HG03342 (cell line): ENCODE data around the gene KAZN.

Experiments
- ATAC-seq: cut with Tn5 transposase; IDR thresholded peaks from one replicate; pipeline ENCODE4 v1.9.1; 2021; ENCODE audit warnings: mild to moderate bottlenecking, moderate library complexity; ENCODE audit not compliant: unreplicated experiment

Gene KAZN

GRCh38 chr1:14585728-14586127 lies 12.8 kb upstream of the KAZN start:
- no peak for ATAC-seq

DNA sequence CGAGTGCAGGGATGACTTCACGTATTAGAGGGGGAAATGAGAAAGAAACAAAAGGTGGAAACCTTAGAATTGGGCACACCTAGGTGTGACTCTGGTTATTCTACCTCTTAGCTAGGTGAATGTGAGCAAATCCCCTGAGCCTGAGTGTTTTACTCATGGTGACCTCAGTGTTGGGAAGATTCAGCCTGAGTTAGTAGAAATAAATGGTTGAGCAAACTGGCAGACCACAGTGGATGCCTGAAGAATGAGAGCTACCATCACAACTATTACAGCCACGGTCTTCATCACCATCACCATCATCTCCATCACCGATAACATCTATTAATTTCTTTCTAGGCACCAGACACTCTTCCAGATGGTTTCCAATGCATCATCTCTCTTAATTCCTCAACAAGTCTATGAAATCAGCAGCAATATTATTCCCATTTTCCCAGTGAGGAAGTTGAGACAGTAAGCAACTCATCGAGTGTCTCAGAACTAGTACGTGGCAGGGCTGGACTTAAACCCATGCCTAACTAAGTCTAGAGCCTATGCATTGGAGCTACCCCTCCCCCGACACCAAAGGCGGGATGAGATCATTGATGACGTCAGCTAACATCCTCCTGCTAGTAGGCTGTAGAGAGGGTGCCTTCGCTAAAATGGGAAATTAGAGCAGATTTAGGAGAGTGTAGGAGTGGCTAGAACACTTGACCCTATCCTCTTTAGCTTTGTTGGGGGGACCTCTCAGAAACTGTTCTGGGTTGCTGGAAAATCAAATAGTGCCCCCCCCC lies 7.9 kb upstream of the KAZN start:
- no peak for ATAC-seq

DNA sequence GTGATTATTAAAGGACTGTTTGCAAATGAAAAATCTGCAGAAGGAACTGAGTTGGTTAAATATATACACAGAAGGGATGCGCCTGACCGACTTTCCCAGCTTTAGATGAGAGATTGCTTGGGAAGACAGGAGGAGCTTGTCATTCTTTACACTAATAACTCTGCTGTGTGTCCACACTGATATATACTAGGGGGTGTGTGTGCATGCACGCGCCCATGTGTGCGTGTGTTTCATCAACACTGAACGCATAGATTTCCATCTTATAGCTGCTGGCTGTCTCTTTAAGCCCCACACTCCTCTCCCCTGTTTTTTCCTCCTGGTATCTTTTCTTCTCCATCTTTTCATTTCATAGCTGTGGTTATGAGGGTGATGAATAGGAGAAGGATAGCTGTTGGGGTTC lies 6.9 kb upstream of the KAZN start:
- no peak for ATAC-seq

GRCh38 chr1:14592004-14592631 lies 6.4 kb upstream of the KAZN start:
- ATAC-seq: no peak

- no peak for ATAC-seq
Measured at GRCh38 chr1:14593302-14593701, 5.2 kb upstream of the KAZN start.

GRCh38 chr1:14594045-14594444 lies 4.4 kb upstream of the KAZN start:
- ATAC-seq: no peak

- ATAC-seq: no peak
Measured at GRCh38 chr1:14596591-14596990, 1.9 kb upstream of the KAZN start.

GRCh38 chr1:14597343-14598006 lies 1.0 kb upstream of the KAZN start:
- no peak for ATAC-seq

GRCh38 chr1:14598007-14598497 lies 433 bp upstream of the KAZN start:
- no peak for ATAC-seq

DNA sequence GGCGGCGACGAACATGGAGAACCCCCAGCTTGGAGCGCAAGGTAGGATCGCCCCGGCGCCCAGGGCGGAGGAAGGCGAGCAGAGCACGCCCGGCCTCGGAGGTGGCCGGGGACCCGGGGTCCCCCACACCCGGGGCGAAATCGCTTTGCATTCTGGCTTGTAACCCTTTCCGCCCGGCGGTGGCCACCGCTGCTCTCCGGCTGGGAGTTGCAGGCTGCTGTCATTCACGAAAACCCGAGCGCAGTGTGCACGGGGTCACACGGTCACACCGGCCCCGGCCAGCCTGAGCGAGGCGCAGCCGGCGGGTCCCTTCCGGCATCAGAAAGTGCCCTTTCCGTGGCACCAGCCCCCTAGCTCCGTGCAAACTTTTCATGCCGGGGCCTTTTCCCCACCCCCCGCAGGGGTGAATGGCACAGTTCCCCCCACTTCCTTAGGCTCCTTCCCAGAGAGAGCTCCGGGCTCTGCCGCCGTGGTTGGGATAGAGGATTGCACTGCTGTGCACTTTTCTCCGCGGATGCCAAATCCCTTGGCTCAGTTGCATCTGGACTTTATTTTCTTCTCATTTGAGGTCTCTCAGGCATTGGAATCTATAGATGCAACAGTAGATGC lies 802 bp downstream of the KAZN start:
- ATAC-seq: no peak

DNA sequence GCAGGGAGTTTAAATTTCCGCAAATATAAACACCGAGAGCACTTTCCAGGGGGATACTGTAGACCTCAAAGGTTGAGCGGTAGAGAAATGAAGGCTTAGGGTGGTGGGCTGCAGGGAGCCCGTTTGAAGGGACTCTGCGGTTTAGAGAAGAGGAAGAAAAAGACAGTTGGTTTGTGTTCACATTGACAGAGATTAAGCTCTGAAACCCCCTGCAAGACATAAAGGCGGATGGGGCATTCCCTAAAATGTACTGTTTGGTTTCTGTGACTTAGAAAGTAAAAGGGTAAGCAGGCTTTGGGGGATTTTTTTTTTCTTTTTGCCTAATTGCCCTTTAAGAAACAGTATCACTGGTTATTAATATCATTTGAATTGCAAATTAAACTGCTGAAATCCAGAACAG lies 1.3 kb downstream of the KAZN start:
- ATAC-seq: no peak

- ATAC-seq: no peak
Measured at GRCh38 chr1:14600405-14601112, 2.1 kb downstream of the KAZN start.

DNA sequence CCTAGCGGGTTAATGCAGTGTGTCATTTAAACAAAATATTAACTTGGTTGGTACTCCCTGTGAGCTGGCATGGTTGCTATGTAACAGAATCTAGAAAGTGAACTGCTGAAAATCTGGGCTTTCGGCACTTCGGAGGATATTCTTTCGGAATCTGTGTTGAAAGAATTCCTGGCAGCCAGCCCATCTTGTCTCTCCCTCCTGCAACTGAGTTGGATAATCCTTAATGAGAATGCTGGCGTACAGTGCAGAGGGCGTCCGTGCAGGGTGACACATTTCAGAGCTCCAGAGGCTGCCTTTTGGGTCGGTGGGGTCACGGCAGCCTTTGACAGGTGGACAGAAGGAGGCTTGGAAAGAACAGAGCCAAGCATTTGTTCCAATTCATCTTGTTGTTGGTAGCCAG lies 3.7 kb downstream of the KAZN start:
- ATAC-seq: no peak

DNA sequence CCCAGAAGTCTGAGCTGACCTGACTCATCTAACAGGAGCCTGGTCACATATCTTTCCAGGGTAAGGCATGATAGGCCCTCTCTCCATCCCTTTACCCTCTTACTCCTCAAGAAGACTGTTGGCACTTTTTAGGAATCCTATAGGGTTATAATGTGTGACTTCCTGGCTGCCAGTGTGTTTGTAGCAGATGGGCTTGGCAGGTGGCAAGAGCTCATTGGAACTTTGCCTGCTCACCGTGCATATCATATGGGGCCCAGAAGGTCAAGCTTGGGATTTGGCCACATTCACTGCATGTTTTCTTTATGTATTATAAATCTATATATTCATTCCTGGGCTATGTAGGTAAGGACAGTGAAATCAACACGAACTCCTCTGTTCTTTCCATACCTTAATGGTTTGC lies 5.2 kb downstream of the KAZN start:
- no peak for ATAC-seq

DNA sequence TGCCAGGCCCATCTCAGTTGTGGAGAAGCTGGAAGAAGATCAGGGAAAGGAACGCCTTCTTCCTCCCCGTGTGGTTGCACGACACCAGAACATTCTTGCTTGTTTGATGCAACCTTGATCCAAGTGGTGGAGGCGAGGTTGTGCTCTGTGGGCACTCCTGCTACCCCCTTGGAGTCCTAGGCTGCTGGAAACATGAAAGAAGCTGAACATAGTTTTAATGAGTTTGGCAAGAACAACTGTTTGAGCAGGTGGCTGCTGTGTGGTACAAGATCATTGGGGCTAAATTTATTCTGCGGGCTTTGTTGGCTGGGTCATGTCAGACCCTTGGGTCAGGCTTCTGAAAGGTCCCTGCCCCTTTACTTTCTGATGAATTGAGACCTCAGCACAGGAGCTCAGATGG lies 5.9 kb downstream of the KAZN start:
- ATAC-seq: no peak

DNA sequence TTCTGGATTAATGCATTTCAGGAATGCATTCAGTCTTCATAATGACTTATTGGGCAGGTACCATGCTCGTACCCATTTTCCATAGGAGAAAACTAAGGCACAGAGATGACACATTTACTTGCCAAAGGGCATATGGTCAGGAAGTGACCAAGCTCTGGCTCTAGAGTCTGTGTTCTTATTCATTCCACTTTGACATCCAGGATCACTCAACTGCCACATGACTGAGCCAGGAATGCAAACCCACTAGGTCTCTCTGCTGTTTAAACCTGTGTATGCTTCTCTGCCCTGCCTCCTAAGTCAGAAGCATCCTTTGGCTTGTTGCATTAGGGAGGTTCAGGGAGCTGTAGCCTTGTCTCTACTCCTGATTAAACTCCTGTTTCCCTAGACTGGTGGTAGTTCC lies 7.5 kb downstream of the KAZN start:
- ATAC-seq: no peak

DNA sequence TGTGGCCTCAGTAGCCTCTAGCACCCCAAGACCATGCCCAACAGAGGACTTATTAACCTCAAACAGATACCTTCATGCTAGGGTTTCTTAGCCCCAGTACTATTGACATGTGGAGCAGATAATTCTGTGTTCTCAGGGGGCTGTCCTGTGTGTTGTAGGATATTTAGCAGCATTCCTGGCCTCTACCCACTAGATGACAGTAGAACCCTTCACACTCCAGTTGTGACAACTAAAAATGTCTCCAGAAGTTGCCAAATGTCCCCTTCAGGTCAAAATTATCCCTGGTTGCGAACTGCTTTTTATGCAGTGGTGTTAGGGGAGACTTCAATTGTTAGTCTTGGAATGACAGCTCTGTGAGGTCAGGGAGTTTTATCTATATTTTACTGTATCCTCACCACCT lies 8.1 kb downstream of the KAZN start:
- ATAC-seq: no peak

GRCh38 chr1:14607295-14607694 lies 8.8 kb downstream of the KAZN start:
- no peak for ATAC-seq

GRCh38 chr1:14608308-14608707 lies 9.8 kb downstream of the KAZN start:
- ATAC-seq: no peak

DNA sequence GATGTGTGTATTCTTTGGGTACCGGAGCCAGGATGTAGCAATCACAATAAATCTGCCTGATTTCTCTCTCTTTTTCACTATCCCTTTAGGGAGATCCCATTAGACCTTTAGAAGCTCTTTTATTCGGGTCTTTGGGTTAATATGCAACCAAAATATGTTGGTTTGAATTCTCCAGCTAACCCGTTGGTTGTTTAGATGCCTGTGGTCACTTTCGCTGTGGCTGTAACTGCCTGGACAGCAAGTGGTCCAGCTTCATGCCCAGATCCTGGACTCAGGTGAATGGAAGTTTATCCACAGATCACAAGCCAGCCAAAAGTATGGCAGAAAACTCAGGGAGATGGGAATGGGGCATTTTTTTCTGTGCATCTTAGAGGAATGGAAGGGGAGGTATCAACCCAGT lies 12.3 kb downstream of the KAZN start:
- ATAC-seq: no peak

- no peak for ATAC-seq
Measured at GRCh38 chr1:14611792-14612191, 13.3 kb downstream of the KAZN start.
